ENCODE results near the gene C2CD5.
"Not testable (repeated sequence)": the region's sequence is repeated elsewhere in the genome, so short reads cannot be mapped to it uniquely, and the experiment has no call there.

C2CD5 gene

DNA sequence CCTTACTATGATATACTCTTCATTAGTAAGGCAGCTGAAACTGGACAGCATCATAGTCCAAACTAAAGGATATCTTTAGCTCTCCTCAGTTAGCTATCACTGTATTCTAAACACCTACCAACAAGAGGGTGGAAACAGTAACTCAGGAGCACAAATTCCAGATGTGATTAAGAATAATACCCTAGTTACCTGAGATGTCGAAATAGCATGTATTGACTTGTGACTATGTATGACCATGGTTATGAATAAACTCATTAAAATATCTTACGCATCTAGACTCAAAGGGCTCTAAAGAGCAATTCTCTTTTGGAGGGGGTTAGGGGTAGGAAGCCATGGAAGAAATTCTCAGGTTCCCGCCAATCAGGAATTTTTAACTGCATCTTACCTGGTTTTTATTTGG lies 90.8 kb downstream of the C2CD5 start:
- TF ChIP-seq, protein P1, sequence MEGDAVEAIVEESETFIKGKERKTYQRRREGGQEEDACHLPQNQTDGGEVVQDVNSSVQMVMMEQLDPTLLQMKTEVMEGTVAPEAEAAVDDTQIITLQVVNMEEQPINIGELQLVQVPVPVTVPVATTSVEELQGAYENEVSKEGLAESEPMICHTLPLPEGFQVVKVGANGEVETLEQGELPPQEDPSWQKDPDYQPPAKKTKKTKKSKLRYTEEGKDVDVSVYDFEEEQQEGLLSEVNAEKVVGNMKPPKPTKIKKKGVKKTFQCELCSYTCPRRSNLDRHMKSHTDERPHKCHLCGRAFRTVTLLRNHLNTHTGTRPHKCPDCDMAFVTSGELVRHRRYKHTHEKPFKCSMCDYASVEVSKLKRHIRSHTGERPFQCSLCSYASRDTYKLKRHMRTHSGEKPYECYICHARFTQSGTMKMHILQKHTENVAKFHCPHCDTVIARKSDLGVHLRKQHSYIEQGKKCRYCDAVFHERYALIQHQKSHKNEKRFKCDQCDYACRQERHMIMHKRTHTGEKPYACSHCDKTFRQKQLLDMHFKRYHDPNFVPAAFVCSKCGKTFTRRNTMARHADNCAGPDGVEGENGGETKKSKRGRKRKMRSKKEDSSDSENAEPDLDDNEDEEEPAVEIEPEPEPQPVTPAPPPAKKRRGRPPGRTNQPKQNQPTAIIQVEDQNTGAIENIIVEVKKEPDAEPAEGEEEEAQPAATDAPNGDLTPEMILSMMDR (IDR thresholded peaks at IDR 0.05; ENCODE audit: insufficient read depth, low read depth, low read length, missing control alignments): no peak
- peak; percentile 44 for DNase-seq (ENCODE audit: low read depth)
- no peak overlapping the region for H3K4me3 ChIP-seq (ENCODE audit: low read length)

DNA sequence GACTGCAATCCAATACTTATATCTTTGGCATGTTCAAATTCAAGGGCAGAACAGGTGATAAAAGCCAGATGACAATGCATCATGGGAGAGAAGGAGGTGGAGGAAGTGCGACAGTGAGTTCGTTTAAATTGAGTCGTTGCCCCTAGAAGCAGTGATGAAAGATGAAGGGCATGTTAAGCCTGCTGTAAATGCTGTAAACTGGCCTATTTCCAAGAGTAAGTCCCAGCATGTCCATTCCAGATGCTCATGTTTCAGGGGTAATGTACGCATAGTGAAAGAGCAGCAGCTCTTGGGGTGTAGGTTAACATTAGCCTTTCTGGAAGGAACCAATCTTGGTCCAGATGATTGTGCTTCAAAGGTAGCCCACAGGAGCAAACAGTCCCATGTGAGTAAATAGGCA lies 97.1 kb downstream of the C2CD5 start:
- H3K4me3 ChIP-seq (ENCODE audit: low read length): no peak overlapping the region
- peak; percentile 30 for DNase-seq (ENCODE audit: low read depth)
- TF ChIP-seq, protein P1 (IDR thresholded peaks at IDR 0.05; ENCODE audit: insufficient read depth, low read depth, low read length, missing control alignments): no peak

DNA sequence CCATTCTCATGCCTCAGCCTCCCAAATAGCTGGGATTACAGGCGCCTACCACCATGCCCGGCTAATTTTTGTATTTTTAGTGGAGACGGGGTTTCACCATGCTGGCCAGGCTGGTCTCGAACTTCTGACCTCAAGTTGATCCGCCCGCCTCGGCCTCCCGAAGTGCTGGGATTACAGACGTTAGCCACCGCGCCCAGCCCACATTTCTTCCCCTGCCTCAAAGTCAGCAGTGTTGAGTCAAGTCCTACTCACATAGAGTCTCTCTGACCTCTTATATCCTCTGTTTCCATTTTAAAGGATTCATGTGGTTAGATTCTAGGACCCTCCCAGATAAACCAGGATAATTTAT lies 100.1 kb downstream of the C2CD5 start:
- not testable (repeated sequence) for DNase-seq (ENCODE audit: low read depth); H3K4me3 ChIP-seq (ENCODE audit: low read length)

DNA sequence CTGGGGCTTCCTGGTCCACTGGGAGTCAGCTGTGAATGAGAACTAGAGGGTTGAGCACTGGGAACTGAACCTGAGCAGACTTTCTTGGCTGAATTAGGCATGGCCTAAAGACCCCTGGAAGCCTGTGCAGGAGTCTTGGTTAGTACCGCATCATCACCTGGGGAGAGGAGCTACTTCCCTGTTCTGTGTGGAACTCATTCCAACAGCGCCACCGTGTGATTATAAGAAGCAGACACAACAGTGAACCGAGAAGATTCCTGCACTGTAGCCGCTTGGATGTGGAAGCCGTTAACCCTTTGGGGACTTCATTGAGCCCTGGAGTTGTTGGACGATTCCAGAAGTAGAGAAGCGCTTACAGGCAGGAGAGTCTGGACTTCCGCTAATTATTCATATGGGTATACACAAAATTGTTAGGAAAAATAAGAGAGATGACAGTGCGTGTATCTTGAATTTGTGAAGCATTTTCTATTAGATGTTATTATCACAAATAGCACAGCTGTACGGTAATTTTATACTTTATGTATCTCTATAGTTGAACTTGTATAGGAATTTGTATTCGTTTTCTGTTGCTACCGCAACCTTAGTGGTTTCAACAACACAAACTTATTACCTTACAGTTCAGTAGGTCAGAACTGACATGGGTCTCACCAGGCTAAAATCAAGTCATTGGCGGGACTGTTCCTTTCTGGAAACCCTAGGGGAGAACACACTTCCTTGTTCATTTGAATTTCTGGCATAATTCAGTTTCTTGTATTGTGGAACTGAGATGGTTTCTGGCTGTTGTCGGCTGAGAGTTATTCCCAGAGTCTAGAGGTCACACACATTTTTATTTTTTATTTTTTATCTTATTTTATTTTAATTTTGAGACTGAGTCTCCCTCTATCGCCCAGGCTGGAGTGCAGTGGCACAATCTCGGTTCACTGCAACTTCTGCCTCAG lies 100.7 kb downstream of the C2CD5 start:
- DNase-seq (ENCODE audit: low read depth): peak; percentile 88
- TF ChIP-seq, protein P1 (IDR thresholded peaks at IDR 0.05; ENCODE audit: insufficient read depth, low read depth, low read length, missing control alignments): peak; percentile 80
- no peak overlapping the region for H3K4me3 ChIP-seq (ENCODE audit: low read length)

DNA sequence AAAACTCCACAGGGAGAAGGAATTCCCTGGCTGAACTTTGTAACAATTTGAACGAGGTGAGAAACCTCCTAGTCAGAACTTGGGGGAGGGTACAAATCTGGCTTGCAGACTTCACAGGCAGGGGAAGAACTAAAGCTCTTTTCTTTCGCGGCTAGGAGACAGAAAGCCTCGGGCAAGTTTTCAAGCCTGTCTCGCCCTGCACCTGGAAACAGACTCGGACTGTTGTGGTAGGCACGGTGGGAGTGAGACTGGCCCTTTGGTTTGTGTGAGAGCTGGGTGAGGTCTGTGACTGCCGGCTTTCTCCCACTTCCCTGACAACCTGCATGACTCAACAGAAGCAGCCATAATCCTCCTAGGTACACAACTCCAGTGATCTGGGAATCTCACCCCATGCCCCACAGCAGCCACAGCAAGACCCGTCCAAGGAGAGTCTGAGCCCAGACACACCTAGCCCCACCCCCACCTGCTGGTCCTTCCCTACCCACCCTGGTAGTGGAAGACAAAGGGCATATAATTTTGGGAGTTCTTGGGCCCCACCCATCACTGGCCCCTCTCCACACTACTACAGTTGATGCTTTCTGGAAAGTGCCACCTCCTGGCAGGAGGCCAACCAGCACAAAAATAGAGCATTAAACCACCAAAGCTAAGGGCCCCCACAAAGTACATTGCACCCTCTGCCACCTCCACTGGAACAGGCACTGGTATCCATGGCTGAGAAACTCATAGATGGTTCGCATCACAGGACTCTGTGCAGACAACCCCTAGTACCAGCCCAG lies 107.1 kb downstream of the C2CD5 start:
- DNase-seq (ENCODE audit: low read depth): peak; percentile 85
- TF ChIP-seq, protein P1 (IDR thresholded peaks at IDR 0.05; ENCODE audit: insufficient read depth, low read depth, low read length, missing control alignments): no peak
- peak overlapping the region; percentile 23 for H3K4me3 ChIP-seq (ENCODE audit: low read length)

DNA sequence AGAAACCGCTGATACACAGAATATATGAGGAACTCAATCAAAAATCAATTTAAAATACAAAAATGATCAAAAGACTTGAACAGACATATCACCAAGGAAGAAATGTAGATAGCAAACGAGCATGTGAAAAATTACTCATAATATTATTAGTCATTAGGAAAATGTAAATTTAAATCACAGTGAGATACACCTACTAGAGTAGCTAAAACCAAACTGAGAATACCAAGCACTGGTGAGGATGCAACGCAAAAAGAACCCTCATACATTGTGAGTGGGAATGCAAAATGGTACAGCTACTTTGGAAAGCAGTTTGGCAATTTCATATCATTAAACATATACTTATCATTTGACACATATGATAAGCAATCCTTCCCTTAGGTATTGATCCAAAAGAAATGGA lies 108.8 kb downstream of the C2CD5 start:
- no peak for DNase-seq (ENCODE audit: low read depth)
- H3K4me3 ChIP-seq (ENCODE audit: low read length): no peak overlapping the region
- TF ChIP-seq, protein P1 (IDR thresholded peaks at IDR 0.05; ENCODE audit: insufficient read depth, low read depth, low read length, missing control alignments): no peak

DNA sequence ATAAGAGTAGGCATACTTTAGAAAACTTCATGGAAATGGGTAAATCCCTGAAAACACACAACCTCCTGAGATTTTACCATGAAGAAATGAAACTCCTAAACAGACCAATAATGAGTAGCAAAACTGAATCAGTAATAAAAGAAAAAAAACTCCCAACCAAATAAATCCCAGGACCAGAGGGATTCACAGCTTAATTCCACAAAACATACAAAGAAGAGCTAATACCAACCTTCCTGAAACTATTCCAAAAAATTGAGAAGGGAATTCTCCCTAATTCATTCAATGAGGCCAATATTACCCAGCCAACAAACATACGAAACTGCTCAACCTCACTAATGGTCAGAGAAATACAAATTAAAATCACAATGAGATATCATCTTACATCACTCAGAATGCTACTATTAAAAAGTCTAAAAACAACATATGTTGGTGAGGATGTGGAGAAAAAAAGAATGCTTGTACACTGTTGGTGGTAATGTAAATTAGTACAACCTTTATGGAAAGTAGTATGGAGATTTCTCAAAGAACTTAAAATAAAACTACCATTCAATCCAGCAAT lies 112.6 kb downstream of the C2CD5 start:
- H3K4me3 ChIP-seq (ENCODE audit: low read length): no peak overlapping the region
- DNase-seq (ENCODE audit: low read depth): no peak
- TF ChIP-seq, protein P1 (IDR thresholded peaks at IDR 0.05; ENCODE audit: insufficient read depth, low read depth, low read length, missing control alignments): no peak

Measured in epithelial cell of esophagus (primary cell).